NB4 (cell line): ENCODE data around the gene STIM2.
"Not testable (repeated sequence)": the region's sequence is repeated elsewhere in the genome, so short reads cannot be mapped to it uniquely, and the experiment has no call there.

Experiments used
- CTCF ChIP-seq: IDR thresholded peaks from one replicate; pipeline ENCODE4 v1.5.1; 2012; ENCODE audit warnings: low read depth, low read length
- MAX ChIP-seq: IDR thresholded peaks from 2 replicates; pipeline ENCODE4 v1.6.1; 2011; ENCODE audit warnings: low read depth, low read length

DNA sequence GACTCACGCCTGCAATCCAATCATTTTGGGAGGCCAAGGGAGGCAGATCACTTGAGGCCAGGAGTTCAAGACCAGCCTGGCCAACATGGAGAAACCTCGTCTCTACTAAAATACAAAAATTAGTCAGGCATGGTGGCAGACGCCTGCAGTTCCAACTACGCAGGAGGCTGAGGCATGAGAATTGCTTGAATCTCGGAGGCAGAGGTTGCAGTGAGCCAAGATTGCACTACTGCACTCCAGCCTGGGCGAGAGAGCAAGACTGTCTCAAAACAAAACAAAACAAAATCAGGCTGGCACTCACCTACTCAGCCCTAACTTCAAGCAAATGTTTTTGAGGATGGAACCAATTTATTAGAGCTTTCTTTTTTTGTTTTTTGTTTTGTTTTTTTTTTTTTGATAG, 33.3 kb upstream of the STIM2 start:
- not testable (repeated sequence) for TF ChIP-seq CTCF, MAX
